ENCODE results near the gene PTRH1. TPM values are rescaled to one million over a fixed set of nuclear protein-coding genes. Genes with fewer than 3 reads are reported as not detected.

PTRH1 gene
- total and polyA plus RNA-seq, 10 of the 15 experiments (the other 5 are each of a cell fraction or from before 2014, with no cell fraction given): 0.69 to 38.4 (median 10.2) TPM

GRCh38 chr9:127715470-127716337 lies at the start of gene PTRH1, which contains the start of gene TTC16 (continued):
- TF ChIP-seq ZBTB33 (IDR thresholded peaks at IDR 0.05) (no peak), BCLAF1 (IDR thresholded peaks at IDR 0.05) (no peak), BCL11A (IDR thresholded peaks at IDR 0.05; ENCODE audit: low read depth, low read length) (no peak), ZNF622 (IDR thresholded peaks at IDR 0.05) (no peak), TCF7 (IDR thresholded peaks at IDR 0.05; ENCODE audit: borderline replicate concordance) (no peak), STAT3 (IDR thresholded peaks at IDR 0.05; ENCODE audit: low read depth, low read length) (no peak), MAX (IDR thresholded peaks at IDR 0.05; ENCODE audit: low read depth, low read length) (peak; percentile 73), IKZF1 (conservative IDR thresholded peaks at IDR 0.05) (peak; percentile 79), YBX1 (IDR thresholded peaks at IDR 0.05) (no peak), ATF2 (IDR thresholded peaks at IDR 0.05; ENCODE audit: low read length) (no peak), MXI1 (IDR thresholded peaks at IDR 0.05; ENCODE audit: low read depth, low read length) (0 out of 2 replicates have a peak, but pooled peaks have one; percentile 49), CREB1 (IDR thresholded peaks at IDR 0.05; ENCODE audit: low read depth) (peak; percentile 97), CUX1 (IDR thresholded peaks at IDR 0.05; ENCODE audit: insufficient replicate concordance, low read depth, low read length) (no peak), RUNX3 (IDR thresholded peaks at IDR 0.05; ENCODE audit: low read length) (0 out of 2 replicates have a peak, but pooled peaks have one; percentile 23), RAD21 (IDR thresholded peaks at IDR 0.05; ENCODE audit: insufficient read depth, low read depth, low read length) (no peak), CBX3 (IDR thresholded peaks at IDR 0.05; ENCODE audit: borderline replicate concordance, low read depth) (no peak), BHLHE40 (IDR thresholded peaks at IDR 0.05; ENCODE audit: borderline replicate concordance in 1 of 2, low read depth in 2 of 2, low read length in 1 of 2) (peak in 1 of 2 experiments; percentile 22; a peak in 1 of 4 replicates), CBFB (IDR thresholded peaks at IDR 0.05; ENCODE audit: low read depth) (no peak)

Data from GM12878 (cell line).